HG02852 (cell line): ENCODE results near the gene AFAP1L2.
A peak's percentile ranks its signal among the peaks of the same experiment; 100 is the strongest.

Experiments
- ATAC-seq: cut with Tn5 transposase; IDR thresholded peaks from one replicate; pipeline ENCODE4 v1.9.1; 2021; ENCODE audit warnings: mild to moderate bottlenecking, moderate library complexity; ENCODE audit not compliant: unreplicated experiment

AFAP1L2 gene

DNA sequence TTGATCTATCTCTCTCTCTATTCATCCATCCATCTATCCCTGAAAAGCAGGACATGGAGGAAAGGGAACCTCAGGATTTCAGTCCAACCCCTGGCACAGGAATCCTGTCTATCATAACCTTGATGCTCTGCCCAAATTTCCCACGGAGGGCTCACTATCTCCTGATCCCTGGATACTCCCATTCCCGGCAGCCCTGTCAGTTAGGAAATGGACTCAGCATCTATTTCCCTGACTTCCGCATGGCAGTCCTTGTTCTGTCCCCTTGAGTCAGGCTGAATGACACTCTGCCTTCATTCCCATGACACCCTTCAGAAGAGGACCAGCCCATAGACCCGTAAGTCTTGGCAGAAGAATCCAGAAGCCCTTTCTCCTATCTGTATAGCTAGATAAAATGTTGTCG is 87.6 kb downstream of the AFAP1L2 start:
- ATAC-seq, result no peak

- ATAC-seq, result no peak
These were observed 88.5 kb downstream of the AFAP1L2 start for GRCh38 chr10:114315566-114316420.

- no peak for ATAC-seq
These were observed 90.4 kb downstream of the AFAP1L2 start for GRCh38 chr10:114313866-114314265.

- ATAC-seq, result no peak
These were observed 91.2 kb downstream of the AFAP1L2 start for GRCh38 chr10:114313139-114313538.

DNA sequence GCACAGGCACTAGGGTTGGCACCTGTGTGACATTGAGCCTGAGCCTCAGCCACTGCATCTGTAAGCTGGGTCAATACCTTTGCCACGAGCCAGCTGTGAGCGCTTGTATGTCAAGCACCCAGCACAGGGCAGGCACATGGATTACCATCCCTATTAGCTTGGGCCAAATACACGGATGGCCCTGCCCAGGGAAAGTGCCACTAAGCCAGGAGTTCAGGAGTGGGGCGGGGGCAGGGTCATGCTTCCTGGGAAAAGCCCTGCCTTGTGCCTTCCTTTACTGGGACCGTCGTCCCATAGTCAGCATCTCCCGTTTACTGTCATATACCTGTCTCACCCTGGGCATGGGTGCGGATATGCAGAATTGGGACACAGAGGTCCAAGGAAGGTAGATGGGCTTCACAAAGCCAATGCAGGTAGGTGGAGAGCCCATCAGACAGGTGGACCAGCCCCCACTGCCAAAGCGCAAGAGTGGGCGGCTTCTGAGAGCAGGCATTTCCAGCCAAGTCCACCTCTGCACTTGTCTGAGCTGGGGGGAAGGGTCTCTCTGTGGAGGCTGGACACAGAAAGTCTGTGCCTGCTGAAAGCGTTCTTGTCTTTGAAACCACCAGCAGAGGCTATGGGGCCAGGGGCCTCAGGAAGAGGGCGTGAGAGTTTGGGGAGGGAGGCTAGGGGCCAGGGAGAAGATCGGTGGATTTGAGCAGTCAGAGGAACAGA is 92.6 kb downstream of the AFAP1L2 start:
- ATAC-seq, result no peak

DNA sequence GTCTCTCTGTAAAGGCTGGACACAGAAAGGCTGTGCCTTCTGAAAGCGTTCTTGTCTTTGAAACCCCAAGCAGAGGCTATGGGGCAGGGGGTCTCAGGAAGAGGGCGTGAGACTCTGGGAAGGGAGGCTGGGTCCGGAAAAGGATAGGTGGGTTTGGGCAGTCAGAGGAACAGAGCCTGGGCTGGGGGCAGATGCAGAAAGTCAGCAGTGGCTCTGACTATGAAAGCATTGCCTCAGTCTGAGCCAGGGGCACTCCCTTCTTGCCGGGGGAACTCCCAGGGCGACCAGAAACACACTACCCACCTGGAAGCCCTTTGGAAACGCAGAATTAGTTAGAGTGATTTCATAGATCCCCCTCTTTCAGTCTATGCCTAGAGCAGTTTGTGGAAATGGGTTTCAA is 93.3 kb downstream of the AFAP1L2 start:
- no peak for ATAC-seq

DNA sequence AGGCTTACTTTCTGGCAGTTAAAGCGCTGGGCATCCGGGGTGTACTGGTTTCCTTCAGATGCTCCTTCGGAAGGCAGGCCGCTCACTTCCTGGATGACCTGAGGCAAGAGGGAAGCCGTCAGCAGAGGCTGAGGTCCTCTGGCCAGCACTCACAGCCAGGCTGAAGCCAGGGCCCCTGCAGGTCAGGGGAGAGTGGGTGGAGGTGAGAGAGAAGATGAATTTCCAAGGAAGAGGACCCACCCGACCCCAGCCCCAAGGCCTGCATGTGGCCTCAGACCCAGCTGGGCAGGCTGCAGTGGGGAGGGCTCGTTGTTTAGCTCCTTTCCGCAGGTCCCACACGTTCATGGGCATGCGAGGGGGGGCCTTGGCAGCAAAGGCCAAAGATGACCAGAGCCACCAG is 94.0 kb downstream of the AFAP1L2 start:
- no peak for ATAC-seq

DNA sequence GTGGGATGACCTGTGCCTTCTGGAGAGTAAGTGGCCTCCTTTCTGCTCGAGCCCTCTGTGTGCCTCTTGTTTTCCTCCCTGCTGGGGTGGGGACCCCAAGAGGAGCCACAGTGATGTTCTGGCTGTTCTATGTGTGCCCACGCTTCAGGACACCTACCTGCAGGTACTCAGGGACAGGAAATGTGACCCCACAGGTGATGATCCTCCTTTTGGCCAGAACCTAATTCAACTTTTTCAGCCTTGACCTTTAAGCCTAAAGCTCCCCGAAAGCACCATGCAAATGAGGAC is 95.0 kb downstream of the AFAP1L2 start:
- no peak for ATAC-seq

- ATAC-seq, result no peak
These were observed 95.6 kb downstream of the AFAP1L2 start for GRCh38 chr10:114308531-114309363.

GRCh38 chr10:114307731-114308130 is 96.6 kb downstream of the AFAP1L2 start:
- ATAC-seq, result no peak

GRCh38 chr10:114306116-114306973 is 98.0 kb downstream of the AFAP1L2 start:
- ATAC-seq, result no peak

GRCh38 chr10:114305521-114305925 is 98.8 kb downstream of the AFAP1L2 start:
- no peak for ATAC-seq

DNA sequence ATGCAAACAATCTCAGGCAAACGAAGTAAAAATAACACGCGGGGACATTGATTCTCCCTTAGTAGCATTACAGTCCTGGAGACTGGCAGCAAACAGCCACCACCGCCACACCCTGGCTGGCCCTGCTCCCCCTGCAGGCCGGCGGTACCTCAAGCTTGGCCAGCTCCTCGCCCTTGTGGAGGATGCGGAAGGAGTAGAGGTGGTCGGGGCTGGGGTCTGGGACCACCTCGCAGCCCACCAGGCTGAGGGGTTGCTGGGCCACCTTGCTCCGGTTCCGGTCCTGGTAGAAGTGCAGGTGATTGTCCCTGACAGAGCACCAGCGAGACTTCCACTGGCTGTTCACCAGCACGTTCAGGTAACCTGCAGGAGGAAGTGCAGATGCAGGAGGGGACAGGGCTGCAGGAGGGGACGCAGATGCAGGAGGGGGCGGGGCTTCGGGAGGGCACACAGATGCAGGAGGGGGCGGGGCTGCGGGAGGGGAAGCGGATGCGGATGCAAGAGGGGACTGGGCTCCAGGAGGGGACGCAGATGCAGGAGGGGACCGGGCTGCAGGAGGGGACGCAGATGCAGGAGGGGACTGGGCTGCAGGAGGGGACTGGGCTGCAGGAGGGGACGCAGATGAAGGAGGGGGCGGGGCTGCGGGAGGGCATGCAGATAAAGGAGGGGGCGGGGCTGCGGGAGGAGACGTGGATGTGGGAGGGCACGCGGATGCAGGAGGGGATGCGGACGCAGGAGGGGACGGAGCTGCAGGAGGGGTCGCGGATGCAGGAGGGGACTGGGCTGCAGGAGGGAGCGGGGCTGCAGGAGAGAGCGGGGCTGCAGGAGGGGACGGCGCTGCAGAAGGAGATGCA is 99.5 kb downstream of the AFAP1L2 start:
- peak; percentile 56 for ATAC-seq

- peak; percentile 74 for ATAC-seq
These were observed 100.2 kb downstream of the AFAP1L2 start for GRCh38 chr10:114304017-114304570.

GRCh38 chr10:114303556-114303955 is 100.7 kb downstream of the AFAP1L2 start:
- ATAC-seq, result peak; percentile 1

GRCh38 chr10:114301951-114302710 is 102.2 kb downstream of the AFAP1L2 start:
- no peak for ATAC-seq

DNA sequence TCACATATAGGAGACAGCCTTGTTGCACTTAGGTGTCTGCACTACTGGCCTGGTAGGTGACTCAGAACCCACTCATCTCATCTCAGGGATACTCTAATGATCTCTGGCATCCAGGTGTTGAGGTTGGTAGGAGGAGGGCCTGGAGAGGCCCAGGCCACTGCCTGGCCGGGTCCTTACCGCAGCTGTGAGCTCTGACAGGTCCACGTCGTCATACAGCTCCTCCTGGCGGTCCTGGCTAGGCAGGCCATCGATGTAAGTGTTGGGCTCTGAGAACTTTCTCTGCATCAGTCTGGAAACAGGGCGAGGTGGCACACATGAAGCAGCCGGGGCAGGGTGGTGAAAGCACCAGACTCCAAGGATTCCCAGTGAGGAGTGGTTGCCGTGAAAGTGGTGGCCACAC is 103.1 kb downstream of the AFAP1L2 start:
- ATAC-seq, result no peak

GRCh38 chr10:114300036-114300645 is 104.2 kb downstream of the AFAP1L2 start:
- no peak for ATAC-seq
